ENCODE data around the gene POLR2E.
"Not testable (repeated sequence)": the region's sequence is repeated elsewhere in the genome, so short reads cannot be mapped to it uniquely, and the experiment has no call there.

The POLR2E gene

GRCh38 chr19:1094978-1095701, at the start of gene POLR2E:
Gene POLR2E (minus strand): TSS chr19:1095375. CDS start chr19:1095315, 60 bp downstream.
- peak; percentile 98 for DNase-seq

DNA sequence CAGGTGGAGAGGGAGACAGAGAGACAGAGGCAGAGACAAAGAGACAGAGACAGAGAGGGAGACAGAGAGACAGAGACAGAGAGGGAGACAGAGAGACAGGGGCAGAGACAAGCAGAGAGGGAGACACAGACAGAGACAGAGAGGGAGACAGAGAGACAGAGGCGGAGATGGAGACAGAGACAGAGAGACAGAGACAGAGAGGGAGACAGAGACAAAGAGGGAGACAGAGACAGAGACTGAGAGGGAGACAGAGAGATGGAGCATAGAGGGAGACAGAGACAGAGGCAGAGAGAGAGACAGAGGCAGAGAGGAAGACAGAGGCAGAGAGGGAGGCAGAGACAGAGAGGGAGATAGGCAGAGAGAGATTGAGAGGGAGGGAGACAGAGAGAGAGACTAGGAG, 49.6 kb upstream of the POLR2E start:
- no peak for DNase-seq

DNA sequence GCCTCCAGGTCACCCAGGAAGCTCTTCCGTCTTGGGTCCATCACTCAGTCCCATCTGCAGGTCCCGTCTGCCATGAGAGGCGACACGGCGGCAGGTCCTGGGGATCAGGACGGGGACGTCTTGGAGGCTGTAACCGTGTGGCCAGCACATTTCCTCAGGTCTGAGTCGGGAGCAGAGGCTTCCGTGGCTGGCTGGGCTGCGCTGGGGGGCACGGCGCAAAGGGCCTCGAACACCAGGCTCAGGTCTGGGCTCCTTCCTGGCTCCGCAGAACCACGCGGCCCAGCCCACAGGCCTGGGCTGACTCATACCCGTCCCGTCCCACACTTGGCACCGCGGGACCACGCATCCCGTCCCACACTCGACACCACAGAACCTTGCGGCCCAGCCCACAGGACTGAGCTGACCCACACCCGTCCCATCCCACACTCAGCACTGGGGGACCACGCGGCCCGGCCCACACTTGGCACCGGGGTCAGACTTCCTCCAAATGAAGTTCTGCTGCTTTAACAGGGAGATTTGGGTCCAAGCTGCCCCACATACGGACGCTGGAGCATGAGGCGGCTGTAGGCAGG, 48.7 kb upstream of the POLR2E start:
- DNase-seq: no peak

DNA sequence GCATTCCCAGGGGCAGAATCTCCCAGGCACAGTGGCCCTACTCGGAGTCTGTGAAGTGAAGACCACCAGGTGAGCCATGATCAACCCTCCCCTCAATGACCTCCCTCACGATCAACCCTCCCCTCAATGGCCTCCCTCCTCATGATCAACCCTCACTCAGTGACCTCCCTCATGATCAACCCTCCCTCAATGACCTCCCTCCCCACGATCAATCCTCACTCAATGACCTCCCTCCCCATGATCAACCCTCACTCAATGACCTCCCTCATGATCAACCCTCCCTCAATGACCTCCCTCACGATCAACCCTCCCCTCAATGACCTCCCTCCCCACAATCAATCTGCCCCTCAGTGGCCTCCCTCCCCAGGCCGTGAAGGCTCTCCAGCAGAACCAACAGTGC, 46.8 kb upstream of the POLR2E start:
- no peak for DNase-seq

DNA sequence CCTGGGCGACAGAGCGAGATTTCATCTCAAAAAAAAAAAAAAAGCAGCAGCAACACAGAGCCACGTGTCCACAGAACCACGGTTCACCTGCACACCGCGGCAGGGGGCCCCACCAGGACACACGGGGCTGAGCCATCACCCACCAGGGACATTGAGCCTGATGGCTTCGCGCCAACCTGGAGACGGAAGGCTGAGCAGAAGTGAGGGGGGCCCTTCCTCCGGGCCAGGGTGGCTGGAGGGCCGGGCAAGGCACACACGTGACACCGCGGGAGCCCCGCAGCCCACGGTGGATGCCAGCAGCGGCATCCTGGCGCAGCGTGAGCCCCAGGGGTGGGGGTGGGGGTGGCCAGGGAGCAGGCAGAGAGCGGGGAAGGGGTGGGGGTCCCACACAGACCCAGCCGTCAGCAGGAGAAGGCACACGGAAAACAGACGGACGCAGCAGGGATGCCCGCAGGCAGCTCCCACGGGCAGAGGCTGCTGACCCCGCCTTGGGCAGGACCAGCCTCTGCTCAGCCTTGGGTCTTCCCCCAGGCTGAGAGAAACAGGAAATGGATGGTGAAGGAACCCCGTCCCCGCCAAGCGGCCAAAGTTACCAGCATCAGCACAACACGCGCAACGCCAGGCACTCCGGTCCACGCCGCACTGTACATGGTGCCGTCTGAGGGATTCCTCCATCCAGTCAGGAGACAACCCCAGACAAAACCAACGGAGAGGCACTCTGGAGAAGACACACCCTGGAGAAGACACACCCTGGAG, 45.3 kb upstream of the POLR2E start:
- no peak for DNase-seq

GRCh38 chr19:1139126-1139525, 44.0 kb upstream of the POLR2E start:
- DNase-seq: no peak

DNA sequence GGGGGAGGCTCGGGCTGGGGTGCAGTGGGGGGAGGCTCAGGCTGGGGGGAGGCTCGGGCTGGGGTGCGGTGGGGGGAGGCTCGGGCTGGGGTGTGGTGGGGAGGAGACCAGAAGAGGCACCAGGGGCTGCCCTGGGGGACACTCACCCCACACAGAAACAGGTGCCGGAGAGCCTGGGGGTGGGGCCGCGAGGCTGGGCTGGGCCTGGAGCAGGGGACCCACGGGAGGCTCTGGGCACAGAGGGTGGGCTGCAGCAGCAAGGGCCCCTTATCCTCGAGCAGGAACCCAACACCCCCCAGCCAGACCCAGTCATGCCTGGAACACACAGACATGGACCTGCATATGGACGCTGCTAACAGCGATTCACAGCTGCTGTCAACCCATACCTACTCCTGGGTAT, 42.9 kb upstream of the POLR2E start:
- DNase-seq: no peak

DNA sequence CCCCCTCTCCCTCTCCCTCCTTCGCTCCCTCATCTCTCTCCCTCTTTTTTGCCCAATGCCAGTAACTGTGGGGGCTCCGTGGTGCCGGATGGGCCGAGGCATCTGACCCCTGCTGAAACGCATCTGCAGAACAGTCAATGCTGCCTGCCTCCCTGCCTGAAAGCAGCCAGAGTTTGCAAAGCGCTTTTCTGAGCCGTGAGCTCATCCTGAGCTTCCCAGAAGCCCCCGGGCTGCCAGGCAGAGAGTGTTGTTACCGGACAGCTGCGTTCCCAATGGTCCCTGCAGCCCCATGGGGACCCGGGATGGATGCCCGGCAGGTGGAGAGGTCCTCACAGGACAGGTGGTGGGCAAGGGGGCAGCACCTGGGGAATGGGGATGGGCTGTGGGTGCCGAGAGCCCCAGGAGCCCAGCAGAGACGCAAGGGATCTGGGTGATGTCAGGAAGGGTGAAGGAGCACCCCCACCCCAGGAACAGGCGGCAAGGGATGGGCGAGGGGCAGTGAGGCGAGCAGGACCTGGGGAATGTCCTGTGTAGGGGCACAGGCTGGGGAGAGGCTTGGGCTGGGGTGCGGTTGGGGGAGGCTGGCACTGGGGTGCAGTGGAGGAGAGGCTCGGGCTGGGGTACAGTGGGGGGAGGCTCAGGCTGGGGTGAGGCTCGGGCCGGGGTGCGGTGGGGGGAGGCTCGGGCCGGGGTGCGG, 41.6 kb upstream of the POLR2E start:
- DNase-seq: no peak

- no peak for DNase-seq
These were observed 41.0 kb upstream of the POLR2E start for GRCh38 chr19:1136201-1136600.

GRCh38 chr19:1135454-1135853, 40.3 kb upstream of the POLR2E start:
- DNase-seq: no peak

DNA sequence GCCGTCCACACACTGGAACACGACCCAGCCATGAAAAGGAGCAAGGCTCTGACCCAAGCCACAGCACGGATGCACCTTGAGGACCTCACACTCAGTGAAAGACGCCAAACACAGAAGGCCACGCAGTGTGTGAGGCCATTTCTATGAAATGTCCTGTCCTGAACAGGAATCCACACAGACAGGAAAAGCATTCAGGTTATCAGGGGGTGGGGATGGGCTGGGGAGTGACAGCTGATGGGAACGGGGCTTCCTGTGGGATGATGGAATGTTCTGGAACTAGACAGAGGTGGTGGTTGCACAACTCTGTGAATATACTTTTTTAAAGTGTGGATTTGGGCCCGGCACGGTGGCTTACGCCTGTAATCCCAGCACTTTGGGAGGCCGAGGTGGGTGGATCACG, 39.3 kb upstream of the POLR2E start:
- DNase-seq: no peak

GRCh38 chr19:1133471-1133929, 38.3 kb upstream of the POLR2E start:
- no peak for DNase-seq

GRCh38 chr19:1132552-1133383, 37.6 kb upstream of the POLR2E start:
- DNase-seq: no peak

DNA sequence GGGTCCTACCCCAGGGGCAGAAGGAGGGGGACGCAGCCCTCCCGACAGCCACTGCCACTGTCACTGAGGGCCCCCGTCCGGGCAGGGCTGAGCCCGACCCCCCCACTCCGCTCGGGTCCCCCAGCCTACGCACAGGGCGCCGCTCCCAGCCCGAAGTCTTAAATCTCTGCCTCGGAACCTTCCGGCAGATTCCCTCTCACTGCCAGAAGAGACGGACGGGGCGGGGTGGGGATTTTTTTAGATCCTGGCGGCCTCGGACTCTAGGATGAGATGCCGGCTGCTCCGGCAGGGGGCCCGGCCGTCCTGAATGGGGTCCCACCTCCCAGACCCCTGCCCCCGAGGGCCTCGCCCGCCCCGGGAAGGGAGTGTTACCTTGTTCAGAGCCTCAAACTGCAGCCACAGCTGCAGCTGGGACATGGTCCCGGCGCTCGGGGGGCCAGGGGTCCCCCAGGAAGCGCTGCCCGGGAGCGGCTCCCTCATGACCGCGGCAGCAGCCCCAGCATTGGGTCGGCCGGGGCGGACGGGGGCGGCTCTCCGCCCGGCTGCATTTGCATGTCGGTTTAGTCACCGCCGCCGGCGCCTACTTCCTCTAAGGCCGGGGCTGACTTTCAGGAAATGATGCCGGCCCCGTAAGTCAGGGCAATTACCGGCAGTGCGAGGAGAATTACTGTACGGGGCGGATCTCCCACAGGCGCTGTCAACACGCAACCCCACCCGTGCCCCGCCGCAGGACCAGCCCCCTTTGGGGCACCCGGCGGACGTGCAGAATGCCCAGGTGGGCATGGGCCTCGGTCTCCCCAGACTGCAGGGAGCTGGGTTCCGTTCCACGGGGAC, 36.8 kb upstream of the POLR2E start:
- no peak for DNase-seq

DNA sequence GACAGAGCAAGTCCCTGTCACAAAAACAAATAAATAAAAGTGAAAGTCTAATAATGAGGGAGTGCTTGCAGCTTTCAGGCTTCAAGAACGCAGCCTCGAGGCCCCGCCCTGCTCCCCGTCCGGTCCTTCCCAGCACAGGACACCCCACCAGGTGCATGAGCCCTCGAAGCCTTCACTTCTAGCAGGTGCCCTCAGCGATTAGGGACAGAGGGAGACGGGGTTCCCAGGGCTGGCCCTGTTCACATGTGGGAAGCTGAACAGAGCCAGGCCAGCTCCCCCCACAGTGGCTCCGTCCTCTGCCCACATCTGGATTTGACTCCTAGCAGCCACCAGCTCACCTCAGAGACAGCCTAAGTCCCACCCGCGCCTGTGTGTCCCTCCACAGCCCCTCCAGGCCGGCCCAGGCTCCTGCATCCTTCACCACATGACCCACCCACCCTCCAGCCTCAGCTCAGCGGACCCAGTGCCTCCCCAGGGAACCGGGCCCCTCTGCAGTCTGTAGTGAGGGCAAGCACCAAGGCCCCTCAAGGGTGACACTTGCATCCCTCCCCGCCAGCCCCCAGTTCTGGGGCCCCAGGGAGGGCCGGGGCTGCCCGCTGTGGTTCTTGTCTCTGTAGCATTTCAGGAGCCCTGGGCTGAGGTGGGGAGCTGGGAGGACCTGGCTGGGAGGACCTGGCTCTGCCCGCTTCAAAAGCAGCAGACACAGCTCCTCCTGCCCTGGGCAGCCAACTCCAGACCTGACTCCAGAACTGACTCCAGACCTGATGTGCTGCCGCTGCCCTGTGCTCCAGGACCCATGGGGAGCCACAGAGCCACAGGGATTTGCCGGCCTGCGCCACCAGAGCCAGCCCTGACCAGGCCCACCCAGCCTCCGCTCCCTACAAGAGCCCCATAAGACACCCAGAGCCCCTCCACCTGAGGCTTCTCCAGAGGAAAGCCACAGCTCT, 35.9 kb upstream of the POLR2E start:
- DNase-seq: no peak

GRCh38 chr19:1129535-1129934, 34.4 kb upstream of the POLR2E start:
- DNase-seq: no peak

- not testable (repeated sequence) for DNase-seq
These were observed 33.9 kb upstream of the POLR2E start for GRCh38 chr19:1129084-1129483.

DNA sequence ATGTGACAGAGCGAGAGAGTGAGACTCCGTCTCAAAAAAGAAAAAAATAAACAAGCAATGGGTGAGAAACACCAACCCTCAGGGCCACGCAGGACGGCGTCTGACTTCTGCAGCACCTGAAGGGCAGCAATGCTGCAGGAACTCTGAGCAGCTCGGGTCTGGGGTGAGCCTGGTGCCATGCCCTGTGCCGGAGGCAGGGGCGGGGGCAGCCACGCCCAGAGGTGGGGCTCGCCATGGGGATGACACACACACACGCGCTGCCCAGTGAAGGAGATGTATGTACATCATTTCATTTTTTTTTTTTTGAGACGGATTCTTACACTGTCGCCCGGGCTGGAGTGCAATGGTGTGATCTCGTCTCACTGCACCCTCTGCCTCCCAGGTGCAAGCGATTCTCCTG, 32.9 kb upstream of the POLR2E start:
- DNase-seq: no peak

GRCh38 chr19:1126984-1127760, 32.0 kb upstream of the POLR2E start:
- DNase-seq: no peak

All from NCI-H446 treated with DMSO at 0.1 percent for 48 hours (cell line).